A673 (cell line): ENCODE data around the gene MAP3K13.

Experiments
- CTCF ChIP-seq: fragments of 300-800, 200-600 bp; sonication (generic); conservative IDR thresholded peaks from 2 replicates; pipeline ENCODE4 v1.5.1; 2017; ENCODE audit warnings: low read depth, mild to moderate bottlenecking, antibody characterized with exemption, low read length, moderate library complexity, mixed read lengths
- EZH2 ChIP-seq: fragments of 200-600 bp; sonication (generic); IDR thresholded peaks from 2 replicates; pipeline ENCODE4 v1.6.1; 2017; ENCODE audit warnings: borderline replicate concordance, low read depth, mild to moderate bottlenecking, mixed read lengths, antibody characterized with exemption, low read length; ENCODE audit not compliant: poor library complexity, severe bottlenecking

DNA sequence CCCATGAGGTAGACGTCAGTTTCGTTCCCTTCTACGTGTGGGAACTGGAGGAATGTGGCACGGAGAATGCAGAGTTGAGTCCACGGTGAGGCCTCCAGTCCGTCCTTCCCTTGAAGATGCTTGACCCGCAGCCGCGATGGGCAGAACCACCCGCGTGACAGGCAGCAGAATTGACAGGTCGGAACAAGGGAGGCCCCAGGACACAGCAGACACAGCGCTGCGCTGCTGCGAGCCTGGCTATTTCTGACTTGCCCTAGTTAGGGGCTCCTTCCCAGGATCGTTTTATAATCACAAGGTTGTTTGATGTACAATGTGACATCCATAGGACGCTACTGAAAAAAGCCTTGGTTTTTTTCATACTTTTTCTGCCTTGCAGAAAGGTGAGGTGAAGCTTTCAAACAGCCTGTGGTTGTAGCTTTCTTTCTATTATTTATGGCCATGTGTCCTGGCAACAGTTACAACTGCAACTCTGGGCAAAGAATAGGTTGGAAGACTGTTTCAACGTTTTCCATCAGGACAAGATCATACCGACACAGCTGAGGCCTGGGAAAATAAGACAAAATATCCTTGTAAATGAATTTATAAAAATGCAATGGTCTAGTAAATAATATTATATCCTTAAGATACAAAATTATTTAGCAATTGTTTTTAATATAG lies 145.5 kb downstream of the MAP3K13 start:
- TF ChIP-seq CTCF (no peak), EZH2 (no peak)
